SW 1271 (cell line): ENCODE data around the gene TNIK.
"Not testable (repeated sequence)": the region's sequence is repeated elsewhere in the genome, so short reads cannot be mapped to it uniquely, and the experiment has no call there.

ENCODE experiments used
- DNase-seq, 2 experiments: peaks; one replicate each; lab custom pipeline; 2025; lab: John Stamatoyannopoulos, UW

TNIK gene

DNA sequence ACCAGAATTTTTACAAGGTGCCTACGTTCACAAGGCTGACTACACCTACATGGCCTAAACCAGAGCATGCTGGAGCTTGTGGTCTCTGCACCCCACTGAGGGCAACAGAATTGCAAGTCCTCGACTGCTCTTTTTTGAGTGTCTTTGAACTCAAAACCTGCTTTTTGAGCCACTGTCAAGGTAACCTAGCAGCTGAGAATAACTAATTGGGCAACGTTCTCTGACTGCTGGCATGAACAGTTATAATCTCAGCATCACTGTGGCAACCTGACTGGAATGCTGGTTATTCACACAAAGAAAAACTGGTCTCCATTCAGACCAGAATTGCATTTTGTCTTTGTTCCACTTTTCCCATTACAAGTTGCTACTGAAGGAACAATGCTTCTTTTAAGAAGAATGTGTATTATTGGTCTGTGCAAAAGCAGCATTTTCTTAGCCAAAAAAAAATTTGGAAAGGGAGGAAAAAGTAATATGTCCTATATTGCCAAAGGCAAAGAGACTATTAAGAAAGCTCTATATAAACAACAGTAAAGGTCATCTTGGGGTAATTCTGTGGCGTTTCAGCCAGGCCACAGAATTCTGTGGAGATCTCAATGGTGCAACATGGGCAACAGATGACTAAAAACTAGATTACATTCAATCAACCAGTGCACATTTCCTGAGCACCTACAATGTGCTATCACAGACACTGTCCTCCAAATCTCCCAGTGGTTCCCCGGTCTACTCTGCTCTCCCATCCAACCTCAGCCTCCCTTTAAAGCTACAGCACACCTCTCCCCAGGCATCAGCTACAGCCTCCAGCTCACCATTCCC is 76.8 kb downstream of the TNIK start:
- no peak for DNase-seq

DNA sequence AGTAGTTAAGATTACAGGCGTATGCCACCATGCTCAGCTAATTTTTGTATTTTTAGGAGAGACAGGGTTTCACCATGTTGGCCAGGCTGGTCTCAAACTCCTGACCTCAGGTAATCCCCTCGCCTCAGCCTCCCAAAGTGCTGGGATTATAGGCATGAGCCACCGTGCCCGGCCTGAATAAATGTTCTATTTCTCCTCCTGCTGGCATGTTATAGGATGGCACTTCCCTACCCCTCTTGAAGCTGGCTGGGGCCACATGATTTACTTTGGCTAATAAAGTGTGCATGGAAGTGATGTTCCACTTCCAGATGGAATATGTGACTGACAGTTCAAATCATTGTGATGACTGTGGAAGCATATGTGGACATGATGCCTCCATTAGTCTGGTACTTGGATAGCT is 77.9 kb downstream of the TNIK start:
- DNase-seq, result not testable (repeated sequence)

- DNase-seq, result no peak
These were observed 79.3 kb downstream of the TNIK start for GRCh38 chr3:171380711-171381425.

DNA sequence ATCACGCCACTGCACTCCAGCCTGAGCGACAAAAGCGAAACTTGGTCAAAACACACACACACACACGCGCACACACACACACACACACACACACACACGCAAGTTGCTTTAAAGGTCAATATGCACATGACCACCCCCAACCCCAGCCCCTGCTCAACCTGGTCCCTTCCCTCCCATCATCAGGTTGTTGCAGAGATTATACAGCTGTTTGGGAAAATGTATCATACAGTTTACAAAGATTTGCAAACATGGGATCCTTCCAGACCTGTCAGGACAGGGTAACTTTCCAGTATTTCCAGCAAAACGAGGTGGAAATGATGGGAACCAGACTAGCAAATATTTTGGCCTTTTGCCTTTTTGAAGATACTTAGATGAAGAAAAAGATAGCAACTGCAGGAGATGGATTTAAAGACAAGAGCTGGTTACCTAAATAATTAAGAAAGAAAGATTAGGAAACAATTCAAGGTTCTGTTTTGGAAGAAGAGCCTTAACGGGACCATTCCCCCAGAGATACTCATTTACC is 80.2 kb downstream of the TNIK start:
- DNase-seq, result no peak

DNA sequence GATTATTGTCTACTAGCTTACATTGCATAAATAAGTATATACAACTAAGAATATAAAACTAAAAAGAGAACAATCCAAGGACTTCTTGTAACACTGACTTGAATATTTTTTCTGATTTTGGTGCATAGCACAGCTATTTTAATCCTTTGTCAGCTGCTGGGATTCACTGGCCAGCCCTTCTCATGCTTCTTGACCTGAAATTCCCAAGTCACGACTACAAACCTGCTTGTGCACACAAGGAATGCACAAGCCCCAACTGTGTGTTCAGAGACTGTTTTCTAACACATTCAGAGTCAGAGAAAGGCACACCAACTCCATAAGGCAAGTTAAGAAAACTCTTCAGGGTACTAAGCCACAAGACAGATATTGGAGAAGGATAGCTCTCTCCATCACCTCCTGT is 80.9 kb downstream of the TNIK start:
- DNase-seq, result no peak

GRCh38 chr3:171378586-171378985 is 81.6 kb downstream of the TNIK start:
- DNase-seq, result no peak

DNA sequence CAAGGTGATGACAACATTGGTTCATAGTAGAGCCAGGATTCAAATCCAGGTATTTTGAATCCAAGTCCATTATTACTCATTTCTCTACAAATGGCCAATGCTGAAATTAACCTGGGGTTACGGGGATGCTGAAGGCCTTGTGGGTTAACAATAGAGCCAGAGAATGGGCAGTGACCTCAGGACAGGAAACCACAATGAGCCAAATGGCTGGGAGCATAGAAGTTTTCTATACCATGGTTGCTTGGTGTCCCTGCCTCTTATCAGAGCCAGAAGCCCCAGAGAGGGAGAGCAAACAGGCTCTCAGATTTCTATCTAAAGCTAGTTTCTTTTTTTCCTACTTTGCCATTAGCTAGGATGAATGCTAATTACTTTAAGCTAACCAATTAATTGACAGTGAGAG is 82.3 kb downstream of the TNIK start:
- no peak for DNase-seq

- DNase-seq, result no peak
These were observed 83.6 kb downstream of the TNIK start for GRCh38 chr3:171376596-171376947.

DNA sequence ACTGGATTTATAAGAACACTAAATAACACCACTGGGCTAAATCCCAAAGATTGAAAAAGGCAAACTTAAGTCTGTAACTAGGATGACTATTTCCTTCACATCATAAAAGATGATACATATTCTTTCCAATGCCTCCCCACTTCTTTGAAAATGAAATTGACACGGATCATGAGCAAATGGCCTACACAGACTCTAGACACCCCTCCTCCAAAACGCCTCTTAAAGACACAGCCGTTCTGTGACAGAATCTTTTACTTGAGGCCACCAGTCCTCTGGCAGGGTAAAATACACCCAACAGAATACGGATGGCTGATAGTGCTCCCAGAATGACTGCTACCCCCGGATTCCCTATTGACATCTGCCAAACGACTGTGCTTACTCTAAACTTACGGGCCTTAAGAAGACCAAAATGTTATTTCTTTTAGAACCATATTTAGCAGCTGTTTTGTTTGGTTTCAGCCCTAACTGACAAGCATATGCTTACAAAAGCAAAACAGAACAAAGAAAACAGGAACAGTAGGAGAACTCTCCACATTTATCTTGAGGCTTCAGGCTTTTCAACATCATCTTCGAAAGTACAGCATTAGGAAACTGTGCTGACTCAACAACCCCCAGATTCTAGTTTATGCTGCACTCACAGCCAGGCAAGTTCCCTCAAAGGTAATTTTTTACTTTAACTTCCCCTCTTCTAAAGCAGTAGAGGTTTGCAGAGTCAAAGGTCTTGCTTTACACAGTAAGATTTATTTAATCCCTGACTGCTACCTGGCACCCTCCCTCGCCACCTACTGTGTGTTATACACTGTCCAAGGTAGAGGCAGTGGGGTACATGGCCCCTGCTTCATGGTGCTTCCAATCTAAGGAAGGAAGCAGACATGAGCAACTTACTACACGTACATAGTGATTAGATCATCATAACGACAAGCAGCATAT is 84.3 kb downstream of the TNIK start:
- DNase-seq, result no peak

DNA sequence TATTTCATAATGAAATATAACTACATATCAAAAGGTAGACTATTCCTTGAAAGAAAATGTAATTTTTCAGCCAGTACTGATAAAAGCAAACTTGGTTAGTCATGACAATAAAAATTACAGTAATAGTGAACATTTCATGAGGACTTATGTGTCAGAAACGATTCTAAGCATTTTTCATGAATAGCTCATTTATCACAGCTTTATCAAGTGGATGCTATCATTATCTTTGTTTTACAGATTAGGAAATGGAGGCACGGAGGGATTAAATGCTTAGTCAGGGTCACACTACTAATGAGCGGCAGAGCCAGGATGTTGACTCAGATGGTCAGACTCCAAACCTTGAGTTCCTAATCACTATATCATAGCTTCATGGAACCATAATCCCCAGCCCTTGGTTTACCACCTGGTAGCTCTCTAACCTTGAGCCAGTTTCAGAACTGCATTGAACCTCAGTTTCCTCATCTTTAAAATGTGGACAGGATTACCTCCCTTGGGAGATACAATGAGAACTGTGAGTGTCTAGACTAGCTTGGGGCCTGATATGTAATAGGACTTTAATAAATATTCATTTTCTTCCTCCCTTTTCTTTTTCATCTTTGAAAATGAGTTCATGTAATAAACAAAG is 85.4 kb downstream of the TNIK start:
- peak in 1 of 2 experiments; percentile 10 for DNase-seq

- no peak for DNase-seq
These were observed 85.9 kb downstream of the TNIK start for GRCh38 chr3:171374260-171374659.

DNA sequence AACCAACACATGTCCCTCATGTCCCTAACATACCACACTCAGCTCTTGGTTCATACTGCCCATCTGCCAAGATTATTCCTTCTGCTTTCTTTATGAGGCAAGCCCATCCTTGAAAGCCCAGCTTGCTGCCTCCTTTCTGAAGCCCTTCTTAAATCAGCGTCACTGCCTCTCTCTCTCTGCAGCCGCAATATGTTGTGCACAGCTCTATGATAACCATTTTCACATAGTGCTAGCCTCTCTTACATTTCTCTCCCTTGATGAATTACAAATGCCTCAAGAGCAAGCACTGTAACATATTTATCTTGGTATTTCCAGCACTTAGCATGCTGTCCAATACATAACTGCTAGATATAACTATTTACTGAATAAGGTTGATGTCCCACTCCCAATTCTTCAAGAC is 86.5 kb downstream of the TNIK start:
- DNase-seq, result no peak

DNA sequence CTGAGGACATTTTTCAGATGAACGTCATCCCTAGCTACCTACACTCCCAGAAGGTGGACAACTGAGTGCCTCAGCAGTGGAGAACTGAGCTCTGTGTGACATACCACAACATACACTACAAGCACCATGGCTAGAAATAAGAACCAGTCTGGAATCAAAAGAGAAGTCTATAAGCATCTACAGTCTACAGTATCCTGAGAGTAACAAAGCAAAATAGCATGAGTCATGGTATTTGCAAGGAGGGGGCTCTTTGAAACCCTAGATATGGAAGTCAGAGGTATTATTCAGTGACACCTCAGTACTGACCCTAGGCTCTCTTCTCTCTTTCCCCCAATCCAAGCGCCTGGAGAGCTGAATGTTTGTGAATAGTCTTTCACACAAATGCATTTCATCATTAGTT is 87.5 kb downstream of the TNIK start:
- DNase-seq, result no peak

DNA sequence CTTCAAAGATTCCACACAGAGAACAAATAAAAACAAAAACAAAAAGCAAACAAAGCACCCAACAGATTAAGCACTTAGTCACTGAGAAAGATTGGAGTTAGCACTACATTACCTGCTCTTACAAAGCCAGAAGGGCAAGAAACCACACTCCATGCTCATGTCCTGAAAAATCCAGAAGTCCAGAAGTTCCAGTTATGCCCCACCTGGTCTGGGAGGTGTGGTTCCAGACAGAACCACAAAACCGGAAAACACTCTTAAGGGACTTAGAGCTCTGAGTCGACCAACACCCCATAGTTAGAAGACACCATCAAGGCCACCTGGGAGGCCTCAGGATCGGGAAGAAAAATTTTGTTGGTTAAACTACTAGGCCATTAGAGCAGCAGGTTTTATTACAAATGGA is 88.9 kb downstream of the TNIK start:
- DNase-seq, result no peak

- no peak for DNase-seq
These were observed 91.0 kb downstream of the TNIK start for GRCh38 chr3:171369156-171369555.

GRCh38 chr3:171366738-171367137 is 93.5 kb downstream of the TNIK start:
- DNase-seq, result not testable (repeated sequence)

DNA sequence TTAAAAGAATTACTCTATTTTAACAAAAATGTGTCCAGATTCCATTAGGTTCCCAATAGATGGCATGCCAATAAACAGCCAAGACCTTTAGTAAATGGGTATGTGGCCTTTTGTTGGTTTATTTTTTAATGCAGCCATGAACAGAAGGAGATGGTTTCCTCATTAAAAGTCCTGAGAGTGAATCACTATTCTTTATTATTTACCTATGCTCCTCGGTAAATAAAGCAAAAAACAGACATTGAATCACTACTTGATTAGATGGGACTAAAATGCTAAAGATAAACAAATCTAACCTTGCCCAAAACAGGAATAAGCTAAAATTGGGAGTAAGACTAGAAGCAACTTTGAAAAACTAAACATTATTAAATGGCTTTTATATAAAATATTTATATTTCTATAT is 94.2 kb downstream of the TNIK start:
- DNase-seq, result no peak

GRCh38 chr3:171365489-171365888 is 94.7 kb downstream of the TNIK start:
- no peak for DNase-seq

GRCh38 chr3:171364500-171364899 is 95.7 kb downstream of the TNIK start:
- no peak for DNase-seq

DNA sequence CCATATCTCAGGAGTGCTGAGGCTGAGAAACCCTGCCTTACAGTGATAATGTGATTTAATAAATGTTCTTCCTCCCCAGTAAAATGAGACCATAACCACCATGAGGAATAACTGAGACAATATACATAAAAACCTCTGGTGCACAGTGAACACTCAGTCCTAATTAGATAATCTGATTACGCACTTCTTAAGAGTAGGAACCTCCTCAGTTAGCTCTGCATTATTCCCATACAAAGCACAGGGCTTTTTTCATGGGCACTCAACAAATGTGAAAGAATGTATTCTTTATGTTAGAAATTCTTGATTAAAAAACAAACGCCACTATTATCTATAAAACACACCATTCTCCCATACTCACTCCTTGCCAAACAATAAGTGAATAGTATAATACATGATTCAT is 97.0 kb downstream of the TNIK start:
- DNase-seq, result no peak

DNA sequence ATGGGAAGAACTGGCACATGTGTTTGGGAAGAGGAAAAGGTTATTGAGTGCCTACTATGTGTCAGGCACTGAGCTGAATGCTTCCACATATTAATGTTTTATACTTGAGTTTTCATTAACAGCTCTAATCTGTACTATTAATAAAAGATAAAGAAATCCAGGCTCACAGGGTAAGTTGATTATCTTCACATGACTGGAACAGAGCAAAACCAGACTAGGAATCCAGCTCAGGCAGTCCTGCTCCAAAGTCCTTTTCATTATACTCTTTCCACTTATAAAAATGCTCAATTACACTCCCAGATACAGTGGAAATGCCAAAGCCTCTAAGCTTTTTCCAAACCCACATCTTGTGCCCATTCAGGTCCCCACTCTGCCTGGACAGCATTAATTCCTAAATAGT is 97.6 kb downstream of the TNIK start:
- no peak for DNase-seq

DNA sequence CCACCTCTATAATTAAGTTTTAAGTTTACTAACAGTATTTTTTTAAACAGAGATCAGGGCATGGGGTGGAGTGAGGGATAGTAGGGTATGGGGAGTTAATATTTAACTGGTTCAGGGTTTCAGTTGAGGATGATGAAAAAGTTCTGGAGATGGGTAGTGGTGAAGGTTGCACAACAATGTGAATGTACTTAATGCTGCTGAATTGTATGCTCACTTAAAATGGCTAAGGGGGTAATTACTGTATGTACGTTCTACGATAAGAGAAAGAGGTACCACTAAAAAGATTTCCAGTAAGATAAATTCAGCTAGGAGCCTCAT is 101.4 kb downstream of the TNIK start:
- no peak for DNase-seq
